ENCODE measurements around the gene RTN4IP1.

DNA sequence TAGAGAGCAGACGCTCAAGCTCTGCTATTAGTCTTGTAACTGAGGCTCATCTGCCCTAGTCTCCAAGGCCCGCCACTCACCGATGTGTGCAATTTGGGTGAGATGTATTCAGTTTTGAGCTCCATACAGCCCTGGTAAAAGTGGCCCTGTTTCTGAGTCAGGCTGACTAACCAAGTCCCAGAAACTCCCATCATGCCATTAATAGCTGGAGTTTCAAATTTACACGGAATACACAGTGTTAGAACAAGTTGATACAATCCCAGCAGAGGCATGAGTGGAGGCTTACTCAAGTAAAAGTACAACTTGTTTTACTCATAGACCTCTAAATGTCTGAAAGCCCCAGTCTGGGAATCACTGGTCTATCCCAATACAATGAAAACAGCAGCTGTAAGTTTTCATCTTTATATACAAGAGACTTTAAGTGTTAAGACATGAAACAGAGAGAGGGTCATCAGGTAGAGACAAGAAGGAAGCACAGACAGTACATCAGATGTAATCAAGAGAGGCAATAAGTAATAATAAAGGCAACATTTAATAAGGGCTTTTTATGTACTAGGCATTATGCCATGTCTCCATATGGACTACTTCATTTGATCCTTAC lies 42.4 kb downstream of the RTN4IP1 start:
- no peak for TF ChIP-seq EZH2 (optimal IDR thresholded peaks at IDR 0.05; ENCODE audit: low read depth, low read length)
- TF ChIP-seq, protein P1, sequence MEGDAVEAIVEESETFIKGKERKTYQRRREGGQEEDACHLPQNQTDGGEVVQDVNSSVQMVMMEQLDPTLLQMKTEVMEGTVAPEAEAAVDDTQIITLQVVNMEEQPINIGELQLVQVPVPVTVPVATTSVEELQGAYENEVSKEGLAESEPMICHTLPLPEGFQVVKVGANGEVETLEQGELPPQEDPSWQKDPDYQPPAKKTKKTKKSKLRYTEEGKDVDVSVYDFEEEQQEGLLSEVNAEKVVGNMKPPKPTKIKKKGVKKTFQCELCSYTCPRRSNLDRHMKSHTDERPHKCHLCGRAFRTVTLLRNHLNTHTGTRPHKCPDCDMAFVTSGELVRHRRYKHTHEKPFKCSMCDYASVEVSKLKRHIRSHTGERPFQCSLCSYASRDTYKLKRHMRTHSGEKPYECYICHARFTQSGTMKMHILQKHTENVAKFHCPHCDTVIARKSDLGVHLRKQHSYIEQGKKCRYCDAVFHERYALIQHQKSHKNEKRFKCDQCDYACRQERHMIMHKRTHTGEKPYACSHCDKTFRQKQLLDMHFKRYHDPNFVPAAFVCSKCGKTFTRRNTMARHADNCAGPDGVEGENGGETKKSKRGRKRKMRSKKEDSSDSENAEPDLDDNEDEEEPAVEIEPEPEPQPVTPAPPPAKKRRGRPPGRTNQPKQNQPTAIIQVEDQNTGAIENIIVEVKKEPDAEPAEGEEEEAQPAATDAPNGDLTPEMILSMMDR (IDR thresholded peaks at IDR 0.05; ENCODE audit: low read length), result no peak

Measured in MM.1S (cell line).